PC-9 (cell line): ENCODE data around the gene FAM216A. TPM values are rescaled to one million over a fixed set of nuclear protein-coding genes. Genes with fewer than 3 reads are reported as not detected.
A peak's percentile ranks its signal among the peaks of the same experiment; 100 is the strongest.

Experiments used
- BruUV-seq: library from RNA; stranded (reverse); fragments of 400-500 nt; replicated peaks from 2 replicates; lab custom pipeline; 2021; lab: Mats Ljungman, UMichigan
- CTCF ChIA-PET: fragments of 300-600 bp; sonication (Branson Sonifier 250); formaldehyde crosslinking; loops from one replicate; lab custom pipeline; 2022; ENCODE audit warnings: antibody characterized with exemption; lab: Charles Lee
- POLR2A ChIA-PET: fragments of 300-600 bp; sonication (Branson Sonifier 250); formaldehyde crosslinking; loops from one replicate; lab custom pipeline; 2022; ENCODE audit warnings: antibody characterized with exemption; ENCODE audit not compliant: unreplicated experiment; lab: Charles Lee
- DNase-seq, 2 experiments: peaks; one replicate each; pipeline versions ENCODE4 v3.0.0 to v3.0.0-alpha.2; 2015 to 2022; ENCODE audit warnings: mixed read lengths in 1 of 2
- H2AFZ ChIP-seq: fragments of 200-600 bp; sonication (generic); 2 replicates; pipeline ENCODE4 v1.8.1; 2017; ENCODE audit warnings: antibody characterized with exemption
- H3F3A ChIP-seq: fragments of 200-600 bp; sonication (generic); 2 replicates; pipeline ENCODE4 v1.8.1; 2017; ENCODE audit warnings: antibody characterized with exemption, mild to moderate bottlenecking, low read depth; ENCODE audit not compliant: insufficient read depth
- H3K27ac ChIP-seq: fragments of 200-600 bp; sonication (generic); 2 replicates; pipeline ENCODE4 v1.6.1; 2016; ENCODE audit warnings: mixed run types
- H3K27me3 ChIP-seq: fragments of 200-600 bp; sonication (generic); 2 replicates; pipeline ENCODE4 v1.6.1; 2016; ENCODE audit warnings: low read depth, mixed run types; ENCODE audit not compliant: insufficient read depth
- H3K36me3 ChIP-seq: fragments of 200-600 bp; sonication (generic); 2 replicates; pipeline ENCODE4 v1.6.1; 2016; ENCODE audit warnings: low read depth, mixed run types
- H3K4me1 ChIP-seq: fragments of 200-600 bp; sonication (generic); replicated peaks from 2 replicates; pipeline ENCODE4 v1.6.1; 2016; ENCODE audit warnings: mixed run types; ENCODE audit not compliant: insufficient read depth
- H3K4me2 ChIP-seq: fragments of 200-600 bp; sonication (generic); 2 replicates; pipeline ENCODE4 v1.6.1; 2017; ENCODE audit warnings: mixed run types
- H3K4me3 ChIP-seq: fragments of 200-600 bp; sonication (generic); 2 replicates; pipeline ENCODE4 v1.6.1; 2016; ENCODE audit warnings: mixed run types
- H3K79me2 ChIP-seq: fragments of 200-600 bp; sonication (generic); 2 replicates; pipeline ENCODE4 v1.6.1; 2017; ENCODE audit warnings: low read depth, mixed run types
- H3K9me2 ChIP-seq: fragments of 200-600 bp; sonication (generic); 2 replicates; pipeline ENCODE4 v1.8.1; 2017; ENCODE audit warnings: mild to moderate bottlenecking; ENCODE audit not compliant: insufficient read depth
- H3K9me3 ChIP-seq: fragments of 200-600 bp; sonication (generic); 2 replicates; pipeline ENCODE4 v1.8.1; 2016; ENCODE audit warnings: low read depth; ENCODE audit not compliant: insufficient read depth
- H4K20me1 ChIP-seq: fragments of 200-600 bp; sonication (generic); 2 replicates; pipeline ENCODE4 v1.8.1; 2017; ENCODE audit not compliant: insufficient read depth
- EZH2 ChIP-seq: fragments of 200-600 bp; sonication (generic); IDR thresholded peaks from 2 replicates; pipeline ENCODE4 v1.8.0; 2017; ENCODE audit warnings: antibody characterized with exemption, low read depth
- intact Hi-C: fragments of 100-400 bp; cut with micrococcal nuclease; formaldehyde crosslinking; loops from one replicate; pipeline ENCODE4 v1.10.0; 2022; ENCODE audit not compliant: unreplicated experiment
- total RNA-seq: library from RNA; stranded (reverse); gene quantifications from 2 replicates; pipeline ENCODE4 v1.2.3, GENCODE V29; 2021
- TF ChIP-seq, protein P1 (sequence below): fragments of 200-600 bp; sonication (generic); conservative IDR thresholded peaks from 2 replicates; pipeline ENCODE4 v1.6.1; 2017; ENCODE audit warnings: mixed run types, antibody characterized with exemption, mild to moderate bottlenecking, moderate library complexity

FAM216A gene
- total RNA-seq, 1 experiment from 2014 or later: 8.0 TPM

DNA sequence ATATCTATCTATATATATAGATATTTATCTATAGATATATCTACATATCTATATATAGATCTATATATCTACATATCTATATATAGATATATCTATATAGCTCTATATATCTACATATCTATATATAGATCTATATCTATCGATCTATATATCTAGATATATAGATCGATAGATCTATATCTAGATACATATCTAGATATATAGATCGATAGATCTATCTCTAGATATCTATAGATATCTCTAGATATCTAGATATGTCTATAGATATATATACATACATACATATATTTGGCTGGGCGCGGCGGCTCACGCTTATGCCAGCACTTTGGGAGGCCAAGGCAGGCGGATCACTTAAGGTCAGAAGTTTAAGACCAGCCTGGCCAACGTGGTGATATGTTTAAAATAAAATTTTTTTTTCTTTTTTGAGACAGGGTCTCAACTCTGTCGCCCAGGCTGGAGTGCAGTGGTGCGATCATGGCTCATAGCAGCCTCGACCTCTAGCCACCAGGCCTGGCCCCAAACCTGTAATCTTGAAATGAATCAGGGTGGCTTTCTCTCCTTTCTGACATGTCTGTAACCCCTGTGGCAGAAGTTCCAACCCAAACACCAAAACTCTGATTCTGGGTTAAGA is 36.6 kb upstream of the FAM216A start:
- no peaks in the 10 kb centered on the region; the same call in 1 of the 2 replicates for H3K4me1 ChIP-seq
- no peaks in the 10 kb centered on the region for H3K27me3 ChIP-seq
- no peaks in the 10 kb centered on the region for H4K20me1 ChIP-seq
- intact Hi-C loops: loop anchor here (1.0 kb wide), 2 partner anchors 29 to 332 kb away; partner anchors contain the start of gene ANAPC7
- H3K9me2 ChIP-seq: no peaks in the 10 kb centered on the region
- no peaks in the 10 kb centered on the region for H3K9me3 ChIP-seq
- H3K4me2 ChIP-seq: peak overlapping the region; percentile 66; the same call in 1 of the 2 replicates
- no TSS peak for BruUV-seq
- H3K27ac ChIP-seq: no peak overlapping the region
- H3F3A ChIP-seq: peaks cover 18% of the 10 kb centered on the region
- H2AFZ ChIP-seq: no peak overlapping the region
- ChIA-PET CTCF (interaction anchor here (0.5 to 1.5 kb wide), 8 partner anchors 18 to 394 kb away, joined by 3 to 7 read pairs (median 4); partner anchors contain the start of genes ARPC3, FAM216A, GPN3 and IFT81), POLR2A (interaction anchor here (0.7 kb wide), 2 partner anchors 150 to 332 kb away, joined by 11 to 13 read pairs; no protein-coding TSS in a partner anchor)
- H3K4me3 ChIP-seq: no peak overlapping the region; the same call in 1 of the 2 replicates
- TF ChIP-seq, protein P1, sequence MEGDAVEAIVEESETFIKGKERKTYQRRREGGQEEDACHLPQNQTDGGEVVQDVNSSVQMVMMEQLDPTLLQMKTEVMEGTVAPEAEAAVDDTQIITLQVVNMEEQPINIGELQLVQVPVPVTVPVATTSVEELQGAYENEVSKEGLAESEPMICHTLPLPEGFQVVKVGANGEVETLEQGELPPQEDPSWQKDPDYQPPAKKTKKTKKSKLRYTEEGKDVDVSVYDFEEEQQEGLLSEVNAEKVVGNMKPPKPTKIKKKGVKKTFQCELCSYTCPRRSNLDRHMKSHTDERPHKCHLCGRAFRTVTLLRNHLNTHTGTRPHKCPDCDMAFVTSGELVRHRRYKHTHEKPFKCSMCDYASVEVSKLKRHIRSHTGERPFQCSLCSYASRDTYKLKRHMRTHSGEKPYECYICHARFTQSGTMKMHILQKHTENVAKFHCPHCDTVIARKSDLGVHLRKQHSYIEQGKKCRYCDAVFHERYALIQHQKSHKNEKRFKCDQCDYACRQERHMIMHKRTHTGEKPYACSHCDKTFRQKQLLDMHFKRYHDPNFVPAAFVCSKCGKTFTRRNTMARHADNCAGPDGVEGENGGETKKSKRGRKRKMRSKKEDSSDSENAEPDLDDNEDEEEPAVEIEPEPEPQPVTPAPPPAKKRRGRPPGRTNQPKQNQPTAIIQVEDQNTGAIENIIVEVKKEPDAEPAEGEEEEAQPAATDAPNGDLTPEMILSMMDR: no peak
- no peak for TF ChIP-seq EZH2
- no peaks in the 10 kb centered on the region for H3K79me2 ChIP-seq
- DNase-seq: no peak
- H3K36me3 ChIP-seq: peaks cover 8% of the 10 kb centered on the region

DNA sequence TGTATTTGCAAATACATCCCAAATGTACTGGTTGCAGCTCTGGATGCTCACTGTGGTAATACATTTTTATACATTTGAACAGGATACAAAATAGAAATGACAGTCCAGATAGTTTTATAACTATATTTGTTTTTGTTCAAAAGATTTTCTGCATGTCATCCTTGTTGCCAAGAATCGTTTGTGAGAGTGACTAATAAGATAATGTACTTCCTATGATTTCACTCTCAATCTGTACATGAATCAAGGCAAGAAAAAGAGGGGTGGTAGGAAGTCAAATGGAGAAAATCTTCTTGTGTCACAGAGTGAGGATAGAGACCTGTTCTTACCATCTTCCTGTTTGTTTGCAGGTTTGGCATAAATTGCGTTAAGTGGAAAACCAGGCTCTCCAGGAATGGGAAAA is 32.4 kb upstream of the FAM216A start:
- ChIA-PET POLR2A (no interaction called here), CTCF (no interaction called here)
- Histone ChIP-seq H3K4me2 (no peak overlapping the region), H3K27ac (peak overlapping the region; percentile 9; the same call in 1 of the 2 replicates), H4K20me1 (0 out of 2 replicates have a peak, but pooled peaks cover 5% of the 10 kb centered on the region), H3K9me3 (no peaks in the 10 kb centered on the region), H3K9me2 (no peaks in the 10 kb centered on the region), H3K4me3 (no peak overlapping the region), H3K36me3 (peaks cover 15% of the 10 kb centered on the region), H3K4me1 (no peaks in the 10 kb centered on the region; the same call in 1 of the 2 replicates), H3K27me3 (no peaks in the 10 kb centered on the region), H2AFZ (no peak overlapping the region), H3K79me2 (no peaks in the 10 kb centered on the region), H3F3A (peaks cover 22% of the 10 kb centered on the region)
- TF ChIP-seq, protein P1: no peak
- no peak for TF ChIP-seq EZH2
- no peak for DNase-seq
- no TSS peak for BruUV-seq
- intact Hi-C loops: no loop called here

DNA sequence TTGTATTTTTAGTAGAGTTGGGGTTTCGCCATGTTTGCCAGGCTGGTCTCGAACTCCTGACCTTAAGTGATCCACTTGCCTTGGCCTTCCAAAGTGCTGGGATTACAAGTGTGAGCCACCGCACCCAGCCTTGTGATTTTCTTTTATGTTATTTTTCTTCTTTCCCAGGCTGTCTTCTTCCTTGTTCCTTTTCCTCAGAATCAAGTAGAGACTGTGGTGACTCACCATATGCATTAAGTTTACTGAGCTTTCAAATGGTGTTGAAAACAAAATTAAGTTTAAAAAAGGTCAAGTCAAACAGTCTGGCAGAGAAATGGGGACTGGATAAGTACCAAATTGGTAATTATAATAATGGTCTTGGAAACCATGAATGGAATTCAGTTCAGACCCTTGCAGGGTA is 24.2 kb upstream of the FAM216A start:
- Histone ChIP-seq H3K79me2 (peaks cover 37% of the 10 kb centered on the region), H3F3A (peaks cover 16% of the 10 kb centered on the region; the same call in 1 of the 2 replicates), H3K9me2 (no peaks in the 10 kb centered on the region), H2AFZ (no peak overlapping the region), H3K27me3 (no peaks in the 10 kb centered on the region), H3K4me1 (0 out of 2 replicates have a peak, but pooled peaks cover 4% of the 10 kb centered on the region), H4K20me1 (0 out of 2 replicates have a peak, but pooled peaks cover 5% of the 10 kb centered on the region), H3K9me3 (no peaks in the 10 kb centered on the region), H3K36me3 (peaks cover 37% of the 10 kb centered on the region), H3K4me2 (no peak overlapping the region), H3K4me3 (no peak overlapping the region), H3K27ac (no peak overlapping the region)
- BruUV-seq: no TSS peak
- no peak for DNase-seq
- POLR2A ChIA-PET: no interaction called here
- intact Hi-C loops: no loop called here
- no peak for TF ChIP-seq EZH2
- TF ChIP-seq, protein P1: no peak
- CTCF ChIA-PET: no interaction called here
